ENCODE data around the gene SSUH2.

GRCh38 chr3:8608791-8609467 is 35.7 kb downstream of the SSUH2 start:
- TF ChIP-seq POLR2A (IDR thresholded peaks at IDR 0.05) (no peak), EP300 (IDR thresholded peaks at IDR 0.05) (no peak), CTCF (IDR thresholded peaks at IDR 0.05) (no peak)

Measured in tibial nerve (tissue), 4 donors.